Adipocyte (in vitro differentiated cells): Measurements from ENCODE around the gene IL12A.

Source experiments
- DNase-seq: peaks from one replicate; pipeline ENCODE4 v3.0.0-alpha.2; 2015; ENCODE audit warnings: low read depth
- H3K27me3 ChIP-seq: replicated peaks from 2 replicates; pipeline ENCODE4 v1.7.0; 2013; ENCODE audit warnings: mild to moderate bottlenecking, low read length, moderate library complexity; ENCODE audit not compliant: control insufficient read depth, insufficient read depth
- H3K36me3 ChIP-seq: 2 replicates; pipeline ENCODE4 v1.7.0; 2013; ENCODE audit warnings: low read length, mild to moderate bottlenecking, moderate library complexity; ENCODE audit not compliant: control insufficient read depth, insufficient read depth, severe bottlenecking
- H3K4me1 ChIP-seq: 2 replicates; pipeline ENCODE4 v1.7.0; 2013; ENCODE audit warnings: mild to moderate bottlenecking, low read length, moderate library complexity; ENCODE audit not compliant: control insufficient read depth, insufficient read depth
- H3K4me3 ChIP-seq: 2 replicates; pipeline ENCODE4 v1.7.0; 2013; ENCODE audit warnings: mild to moderate bottlenecking, low read length, moderate library complexity
- H3K9ac ChIP-seq: 2 replicates; pipeline ENCODE4 v1.7.0; 2013; ENCODE audit warnings: mild to moderate bottlenecking, low read length, moderate library complexity
- H3K9me3 ChIP-seq: 2 replicates; pipeline ENCODE4 v1.7.0; 2013; ENCODE audit warnings: mild to moderate bottlenecking, low read length, moderate library complexity; ENCODE audit not compliant: control insufficient read depth

The IL12A gene

DNA sequence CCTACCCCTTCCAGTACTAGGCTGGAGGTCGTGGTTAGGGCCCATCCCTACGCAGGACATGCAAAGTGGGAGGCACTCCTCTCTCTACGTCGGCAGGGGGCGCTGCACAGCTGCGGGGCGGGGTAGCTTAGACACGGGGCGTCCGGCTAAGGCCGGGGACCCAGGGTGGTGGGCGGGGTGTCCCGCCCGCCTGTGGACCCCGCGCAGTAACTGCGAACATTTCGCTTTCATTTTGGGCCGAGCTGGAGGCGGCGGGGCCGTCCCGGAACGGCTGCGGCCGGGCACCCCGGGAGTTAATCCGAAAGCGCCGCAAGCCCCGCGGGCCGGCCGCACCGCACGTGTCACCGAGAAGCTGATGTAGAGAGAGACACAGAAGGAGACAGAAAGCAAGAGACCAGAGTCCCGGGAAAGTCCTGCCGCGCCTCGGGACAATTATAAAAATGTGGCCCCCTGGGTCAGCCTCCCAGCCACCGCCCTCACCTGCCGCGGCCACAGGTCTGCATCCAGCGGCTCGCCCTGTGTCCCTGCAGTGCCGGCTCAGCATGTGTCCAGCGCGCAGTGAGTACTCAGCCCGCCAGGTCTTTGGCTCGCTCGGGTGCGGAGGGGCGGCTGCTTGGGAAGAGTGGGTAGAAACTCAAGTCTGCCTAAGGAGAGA is at the start of gene IL12A:
TSS of gene IL12A (plus strand) at position 219 of the 655 bp plus-strand sequence.
- DNase-seq = peak; percentile 92
- H3K36me3 ChIP-seq = no peaks in the 10 kb centered on the region
- peaks cover 16% of the 10 kb centered on the region for H3K4me1 ChIP-seq
- H3K4me3 ChIP-seq = peak within 1 kb of the TSS; percentile 81
- no peaks in the 10 kb centered on the region for H3K9me3 ChIP-seq
- peak within 1 kb of the TSS; percentile 79 for H3K9ac ChIP-seq
- H3K27me3 ChIP-seq = no peaks in the 10 kb centered on the region

DNA sequence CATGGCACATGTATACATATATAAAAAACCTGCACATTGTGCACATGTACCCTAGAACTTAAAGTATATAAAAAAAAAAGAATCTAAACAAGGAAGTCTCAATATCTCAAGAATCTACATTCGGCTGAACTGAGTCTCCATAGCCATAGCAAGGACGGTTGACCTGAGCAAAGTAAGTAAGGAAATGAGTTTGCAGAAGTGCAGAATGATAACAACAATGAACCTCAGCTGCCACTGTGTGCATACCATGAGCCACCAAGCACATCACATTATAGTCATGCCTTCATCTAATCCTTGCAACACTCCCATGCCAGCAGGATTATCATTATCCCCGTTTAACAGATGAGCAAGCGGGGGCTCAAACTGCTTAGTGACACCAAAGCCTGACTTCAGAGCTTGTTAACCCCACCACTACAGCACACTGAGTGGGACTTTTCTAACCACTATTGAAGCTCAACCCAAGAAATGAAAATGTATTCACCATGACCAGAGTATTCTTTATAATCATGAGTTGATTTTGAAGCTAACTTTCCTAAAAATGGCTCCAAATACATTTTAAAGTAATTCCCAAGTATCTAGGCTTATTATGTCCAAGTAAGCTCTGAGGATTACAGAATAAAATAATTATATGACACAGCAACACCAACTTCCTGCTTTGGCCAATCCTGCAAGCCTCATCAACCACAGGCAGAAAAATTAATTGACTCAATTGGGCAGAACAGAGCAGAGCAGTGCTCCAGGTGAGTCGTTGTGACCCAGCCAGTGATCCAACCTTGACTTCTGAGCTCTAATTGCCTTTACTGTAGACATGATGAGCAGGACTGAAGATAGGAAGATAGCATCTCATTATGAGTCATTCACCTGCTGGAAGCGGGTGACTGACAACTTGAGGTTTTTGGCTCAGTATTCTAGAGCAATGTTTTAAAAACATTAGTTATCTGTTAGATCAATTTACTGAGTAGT is 47.3 kb upstream of the IL12A start:
- Histone ChIP-seq H3K9me3 (no peaks in the 10 kb centered on the region), H3K27me3 (no peaks in the 10 kb centered on the region), H3K4me1 (peaks cover 11% of the 10 kb centered on the region), H3K36me3 (no peaks in the 10 kb centered on the region), H3K9ac (no peak overlapping the region), H3K4me3 (no peak overlapping the region)
- no peak for DNase-seq

DNA sequence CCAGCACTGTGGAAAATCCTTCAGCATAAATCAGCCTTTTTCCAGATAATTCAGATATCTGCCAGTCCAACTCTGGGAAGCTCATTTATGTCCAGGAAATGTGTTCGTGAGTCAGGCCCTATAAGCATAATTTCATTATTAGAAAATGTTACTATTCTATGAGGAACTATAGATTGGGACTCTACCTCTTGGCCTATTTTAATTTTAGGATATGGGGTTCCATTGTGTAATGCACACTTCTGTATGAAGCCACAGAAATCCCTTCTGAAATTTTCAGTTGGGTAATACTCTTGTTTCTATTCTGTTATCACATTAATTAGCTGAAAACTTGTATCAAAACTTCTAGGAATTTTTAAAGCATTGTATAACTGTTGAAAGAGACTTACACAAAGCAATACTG is 43.9 kb upstream of the IL12A start:
- H3K9ac ChIP-seq = no peak overlapping the region
- H3K9me3 ChIP-seq = no peaks in the 10 kb centered on the region
- no peaks in the 10 kb centered on the region for H3K36me3 ChIP-seq
- no peak overlapping the region for H3K4me3 ChIP-seq
- H3K27me3 ChIP-seq = no peaks in the 10 kb centered on the region
- DNase-seq = no peak
- H3K4me1 ChIP-seq = peaks cover 25% of the 10 kb centered on the region

DNA sequence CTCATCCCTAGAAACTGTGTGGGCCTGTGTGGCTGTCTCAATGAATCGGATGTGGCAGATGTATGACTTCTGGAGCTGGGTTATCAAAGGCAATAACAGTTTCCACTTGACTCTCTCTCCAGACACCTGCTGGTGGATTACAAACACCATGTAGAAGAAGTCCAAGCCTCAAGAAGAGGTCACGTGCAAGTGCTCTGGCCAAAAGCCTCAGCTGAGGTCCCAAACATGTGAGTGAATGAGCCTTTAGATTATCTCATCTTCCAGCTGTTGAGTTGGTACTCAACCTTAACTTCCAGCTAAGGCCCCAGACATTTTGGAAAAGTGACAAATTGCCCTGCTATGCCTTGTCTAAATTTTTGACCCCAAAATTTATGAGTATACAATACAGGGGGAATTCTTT is 42.7 kb upstream of the IL12A start:
- Histone ChIP-seq H3K4me3 (no peak overlapping the region), H3K27me3 (no peaks in the 10 kb centered on the region), H3K36me3 (no peaks in the 10 kb centered on the region), H3K9ac (no peak overlapping the region), H3K4me1 (peaks cover 25% of the 10 kb centered on the region), H3K9me3 (no peaks in the 10 kb centered on the region)
- DNase-seq = no peak

DNA sequence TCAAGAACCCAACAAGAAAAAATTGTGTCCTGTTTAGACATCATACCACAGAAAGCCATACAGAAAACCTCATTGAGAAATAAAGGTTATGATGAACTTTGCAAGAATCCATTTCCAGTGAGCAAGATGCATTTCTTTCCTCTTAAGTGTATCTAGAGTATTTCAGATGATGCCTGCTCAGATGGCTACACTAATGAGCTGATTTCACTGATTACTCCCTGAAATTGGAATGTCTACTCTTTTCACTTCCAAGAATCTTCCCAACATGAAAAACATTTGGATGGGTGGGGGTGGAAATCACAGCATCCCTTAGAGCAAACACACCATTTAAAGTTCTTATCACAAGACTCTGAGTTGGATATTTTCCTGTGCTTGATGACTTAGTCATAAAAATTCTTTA is 41.4 kb upstream of the IL12A start:
- Histone ChIP-seq H3K4me1 (peaks cover 21% of the 10 kb centered on the region), H3K4me3 (no peak overlapping the region), H3K9ac (no peak overlapping the region), H3K27me3 (no peaks in the 10 kb centered on the region), H3K36me3 (no peaks in the 10 kb centered on the region), H3K9me3 (no peaks in the 10 kb centered on the region)
- peak; percentile 58 for DNase-seq

DNA sequence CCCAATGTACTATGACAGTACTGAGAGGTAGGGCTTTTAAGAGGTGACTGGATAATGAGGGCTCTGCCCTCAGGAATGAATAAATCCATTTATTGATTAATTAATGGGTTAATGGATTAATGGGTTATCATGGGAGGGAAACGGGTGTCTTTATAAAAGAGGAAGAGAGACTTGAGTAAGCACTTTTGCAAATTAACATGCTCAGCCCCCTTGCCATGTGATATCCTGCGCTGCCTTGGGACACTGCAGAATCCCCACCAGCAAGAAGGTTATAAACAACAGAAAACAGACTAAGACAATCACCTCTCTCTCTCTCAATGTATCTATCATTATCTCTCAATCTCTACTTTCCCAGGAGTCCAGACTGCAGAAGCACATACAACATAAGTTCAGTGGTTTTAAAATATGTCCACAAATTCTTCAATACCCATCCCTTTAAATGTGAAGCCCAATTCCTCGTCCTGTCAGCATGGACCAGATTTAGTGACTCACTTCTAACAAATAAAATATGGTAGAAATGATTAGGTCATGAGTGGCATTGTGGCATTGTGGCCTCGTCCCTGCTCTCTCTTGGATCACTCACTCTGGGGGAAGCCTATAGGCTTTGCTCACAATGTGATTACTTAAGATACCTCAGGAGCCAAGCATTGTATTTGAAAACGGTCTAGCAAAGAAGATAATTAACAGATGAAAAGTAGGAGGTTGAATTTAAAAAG is 40.0 kb upstream of the IL12A start:
- Histone ChIP-seq H3K9me3 (no peaks in the 10 kb centered on the region), H3K36me3 (no peaks in the 10 kb centered on the region), H3K9ac (no peak overlapping the region), H3K4me3 (no peak overlapping the region), H3K27me3 (no peaks in the 10 kb centered on the region), H3K4me1 (peaks cover 21% of the 10 kb centered on the region)
- DNase-seq = no peak

DNA sequence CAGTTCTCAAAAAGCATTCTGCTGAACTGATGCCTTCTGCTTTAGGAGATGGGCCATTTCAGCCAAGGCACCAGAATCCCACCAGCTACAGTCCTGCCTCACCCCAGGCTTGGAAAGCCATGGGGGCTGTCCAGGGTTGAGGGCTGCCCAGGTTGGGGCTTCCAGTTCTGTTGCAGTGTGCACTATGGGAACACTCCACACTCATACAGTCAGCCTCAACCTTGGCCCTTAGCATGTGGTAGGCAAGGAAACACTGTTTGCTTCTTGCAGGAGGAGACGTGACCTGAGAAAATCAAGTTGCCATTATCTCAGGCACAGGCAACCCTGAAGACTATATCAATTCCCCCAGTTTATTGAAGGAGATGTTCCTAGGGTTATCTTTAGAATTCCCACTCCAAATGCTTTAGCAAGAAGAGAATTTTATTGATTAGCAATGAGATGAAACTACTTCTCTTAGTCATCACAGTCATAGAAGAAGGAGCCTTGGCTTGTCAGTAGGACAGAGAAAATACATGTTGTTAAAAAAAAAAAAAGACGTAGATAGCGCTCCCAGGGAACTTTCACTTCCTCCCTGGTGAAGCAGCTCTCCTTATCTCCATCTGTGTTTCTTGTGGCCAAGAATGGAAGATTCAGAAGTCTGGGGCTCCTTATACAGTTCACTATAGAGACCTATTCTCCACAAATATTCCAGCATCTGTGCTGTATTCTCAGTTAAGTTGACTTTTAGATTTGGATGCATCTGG is 38.3 kb upstream of the IL12A start:
- H3K9ac ChIP-seq = no peak overlapping the region
- no peak overlapping the region for H3K4me3 ChIP-seq
- peaks cover 18% of the 10 kb centered on the region for H3K4me1 ChIP-seq
- no peaks in the 10 kb centered on the region for H3K9me3 ChIP-seq
- no peaks in the 10 kb centered on the region for H3K27me3 ChIP-seq
- no peak for DNase-seq
- H3K36me3 ChIP-seq = no peaks in the 10 kb centered on the region

DNA sequence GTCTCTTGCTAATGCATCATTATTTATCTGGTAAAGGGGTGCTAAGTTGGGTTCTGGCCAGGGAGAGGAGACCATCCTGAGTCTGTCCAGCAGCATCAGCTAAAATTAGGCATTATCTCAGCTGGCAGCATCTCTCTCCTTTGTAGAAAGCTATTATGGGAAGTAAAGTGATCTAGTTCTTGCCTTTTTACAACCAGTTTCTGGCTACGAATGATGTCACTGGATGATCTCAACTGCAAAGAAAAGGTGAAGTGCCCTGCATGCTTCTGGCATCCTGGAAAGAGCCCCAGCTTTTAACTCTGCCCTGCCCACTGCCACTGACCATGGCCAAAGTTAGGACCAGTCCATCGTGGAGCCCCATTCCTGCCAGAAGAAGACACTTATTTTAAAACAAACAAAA is 37.1 kb upstream of the IL12A start:
- Histone ChIP-seq H3K4me1 (peaks cover 18% of the 10 kb centered on the region), H3K36me3 (no peaks in the 10 kb centered on the region), H3K9ac (no peak overlapping the region), H3K9me3 (no peaks in the 10 kb centered on the region), H3K27me3 (no peaks in the 10 kb centered on the region), H3K4me3 (no peak overlapping the region)
- no peak for DNase-seq

DNA sequence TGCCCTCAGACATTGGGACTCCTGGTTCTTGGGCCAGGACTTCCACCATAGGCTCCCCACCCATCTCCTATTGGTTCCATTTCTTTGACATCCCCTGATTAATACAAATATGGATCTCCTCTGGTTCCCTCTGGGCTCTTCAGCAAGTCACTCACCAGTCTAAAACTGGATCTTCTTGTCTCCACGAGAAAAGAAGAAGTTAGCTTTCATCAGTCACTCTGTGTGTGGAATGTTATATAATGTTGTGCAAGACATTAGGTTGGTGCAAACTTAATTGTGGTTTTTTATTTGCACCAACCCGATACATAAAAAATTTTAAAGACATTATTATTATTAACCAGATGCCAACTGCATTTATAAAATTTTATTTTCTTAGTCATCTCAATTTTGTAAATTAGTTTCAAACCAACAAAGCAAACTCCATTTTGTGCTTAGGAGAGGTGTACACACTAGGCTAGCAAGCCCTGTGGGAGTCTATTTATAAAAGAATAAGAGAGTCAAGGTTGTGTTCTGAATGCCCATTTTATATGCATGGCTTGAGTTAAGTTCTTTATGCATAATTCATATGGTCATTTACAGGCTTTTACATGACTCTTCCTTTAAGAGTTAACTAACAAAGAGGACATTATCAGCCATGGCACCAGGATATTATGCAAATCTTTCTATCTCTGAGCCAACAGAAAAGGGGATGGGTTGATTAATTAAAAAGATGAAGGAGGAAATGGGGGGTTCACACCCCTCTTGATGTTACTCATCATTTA is 35.1 kb upstream of the IL12A start:
- H3K4me3 ChIP-seq = no peak overlapping the region
- DNase-seq = no peak
- no peaks in the 10 kb centered on the region for H3K27me3 ChIP-seq
- H3K4me1 ChIP-seq = peaks cover under 1% of the 10 kb centered on the region
- H3K9ac ChIP-seq = no peak overlapping the region
- no peaks in the 10 kb centered on the region for H3K9me3 ChIP-seq
- no peaks in the 10 kb centered on the region for H3K36me3 ChIP-seq
